IMR-90 (cell line): ENCODE data around the gene GTPBP6. TPM values are rescaled to one million over a fixed set of nuclear protein-coding genes. Genes with fewer than 3 reads are reported as not detected.

Experiments used
- ATAC-seq: fragments of 200-7000 bp; cut with Tn5 transposase; 2 replicates; pipeline ENCODE4 v1.9.1; 2020; ENCODE audit warnings: low read depth, mild to moderate bottlenecking, moderate library complexity
- BruUV-seq: library from RNA; stranded (reverse); fragments of 400-500 nt; replicated peaks from 2 replicates; lab custom pipeline; 2021; lab: Mats Ljungman, UMichigan
- CTCF ChIA-PET: fragments of 300-600 bp; formaldehyde crosslinking; extraction: SDS; loops from one replicate; lab custom pipeline; 2021; ENCODE audit warnings: antibody characterized with exemption; lab: Yijun Ruan, JAX
- POLR2A ChIA-PET: fragments of 300-600 bp; sonication (Branson Sonifier 250); formaldehyde crosslinking; loops from one replicate; lab custom pipeline; 2022; ENCODE audit warnings: antibody characterized with exemption; ENCODE audit not compliant: unreplicated experiment; lab: Charles Lee
- DNase-seq: peaks from one replicate; pipeline ENCODE4 v3.0.0; 2013
- H2AFZ ChIP-seq: replicated peaks from 2 replicates; pipeline ENCODE3; 2013; ENCODE audit warnings: low read length, mild to moderate bottlenecking; ENCODE audit not compliant: poor library complexity
- H2AK5ac ChIP-seq: 2 replicates; pipeline ENCODE4 v1.6.1; 2013; ENCODE audit warnings: low read depth, low read length, inconsistent platforms
- H2AK9ac ChIP-seq: replicated peaks from 2 replicates; pipeline ENCODE3; 2013; ENCODE audit warnings: mild to moderate bottlenecking, low read depth, low read length, moderate library complexity; ENCODE audit not compliant: poor library complexity
- H2BK120ac ChIP-seq: 2 replicates; pipeline ENCODE4 v1.6.1; 2013; ENCODE audit warnings: low read depth, low read length, inconsistent platforms
- H2BK15ac ChIP-seq: 3 replicates; pipeline ENCODE4 v1.6.1; 2013; ENCODE audit warnings: low read depth, low read length, inconsistent platforms
- H2BK20ac ChIP-seq: 2 replicates; pipeline ENCODE4 v1.6.1; 2013; ENCODE audit warnings: low read depth, mild to moderate bottlenecking, inconsistent platforms, low read length, moderate library complexity
- H2BK5ac ChIP-seq: 2 replicates; pipeline ENCODE4 v1.6.1; 2013; ENCODE audit warnings: mild to moderate bottlenecking, low read depth, low read length, inconsistent platforms; ENCODE audit not compliant: poor library complexity, severe bottlenecking
- H3K14ac ChIP-seq: replicated peaks from 2 replicates; pipeline ENCODE4 v1.6.1; 2013; ENCODE audit warnings: low read depth, low read length, inconsistent platforms
- H3K18ac ChIP-seq: 2 replicates; pipeline ENCODE4 v1.6.1; 2013; ENCODE audit warnings: low read depth, low read length, control low read depth
- H3K23ac ChIP-seq: 2 replicates; pipeline ENCODE4 v1.6.1; 2013; ENCODE audit warnings: low read depth, low read length, inconsistent platforms
- H3K27ac ChIP-seq: 2 replicates; pipeline ENCODE4 v1.5.1; 2013; ENCODE audit warnings: mild to moderate bottlenecking, control low read depth, low read length; ENCODE audit not compliant: insufficient read depth
- H3K27me3 ChIP-seq: 2 replicates; pipeline ENCODE4 v1.6.1; 2013; ENCODE audit warnings: low read length; ENCODE audit not compliant: control insufficient read depth, insufficient read depth
- H3K36me3 ChIP-seq: 2 replicates; pipeline ENCODE4 v1.6.1; 2013; ENCODE audit warnings: low read length, mixed read lengths; ENCODE audit not compliant: control insufficient read depth, insufficient read depth
- H3K4ac ChIP-seq: 2 replicates; pipeline ENCODE4 v1.6.1; 2013; ENCODE audit warnings: low read depth, low read length, inconsistent platforms
- H3K4me1 ChIP-seq: 2 replicates; pipeline ENCODE4 v1.6.1; 2013; ENCODE audit warnings: low read length, mixed read lengths; ENCODE audit not compliant: control insufficient read depth, insufficient read depth
- H3K4me2 ChIP-seq: 2 replicates; pipeline ENCODE4 v1.6.1; 2013; ENCODE audit warnings: low read depth, mild to moderate bottlenecking, control low read depth, low read length, moderate library complexity
- H3K4me3 ChIP-seq: 2 replicates; pipeline ENCODE4 v1.5.1; 2013; ENCODE audit warnings: low read depth, mild to moderate bottlenecking, control low read depth, low read length, moderate library complexity; ENCODE audit not compliant: insufficient read depth
- H3K56ac ChIP-seq: 2 replicates; pipeline ENCODE4 v1.6.1; 2013; ENCODE audit warnings: low read length, inconsistent platforms; ENCODE audit not compliant: insufficient read depth; ENCODE audit errors: extremely low read depth
- H3K79me1 ChIP-seq, 2 experiments: 2 replicates each; pipeline ENCODE4 v1.6.1; 2013; ENCODE audit warnings: low read length in 2 of 2, inconsistent platforms in 1 of 2, low read depth in 1 of 2
- H3K9ac ChIP-seq: 2 replicates; pipeline ENCODE4 v1.6.1; 2013; ENCODE audit warnings: low read depth, low read length, control low read depth
- H3K9me1 ChIP-seq: 2 replicates; pipeline ENCODE4 v1.6.1; 2013; ENCODE audit warnings: low read length, inconsistent platforms; ENCODE audit not compliant: insufficient read depth
- H3K9me3 ChIP-seq: 2 replicates; pipeline ENCODE4 v1.6.1; 2013; ENCODE audit warnings: low read length; ENCODE audit not compliant: control insufficient read depth, insufficient read depth
- H4K20me1 ChIP-seq: 2 replicates; pipeline ENCODE4 v1.6.1; 2013; ENCODE audit warnings: low read length, inconsistent platforms; ENCODE audit not compliant: insufficient read depth
- H4K5ac ChIP-seq: 2 replicates; pipeline ENCODE4 v1.6.1; 2013; ENCODE audit warnings: mild to moderate bottlenecking, low read depth, low read length, control low read depth
- H4K8ac ChIP-seq, 2 experiments: 2 replicates each; pipeline ENCODE4 v1.6.1; 2013; ENCODE audit warnings: low read depth in 2 of 2, low read length in 2 of 2, control low read depth in 1 of 2, inconsistent platforms in 1 of 2
- H4K91ac ChIP-seq: 2 replicates; pipeline ENCODE4 v1.6.1; 2013; ENCODE audit warnings: low read depth, low read length, inconsistent platforms; ENCODE audit not compliant: insufficient read depth
- BHLHE40 ChIP-seq: fragments of 150-350 bp; IDR thresholded peaks from 2 replicates; pipeline ENCODE4 v1.6.1; 2016; ENCODE audit warnings: mild to moderate bottlenecking, low read depth, low read length
- CEBPB ChIP-seq: IDR thresholded peaks from 2 replicates; pipeline ENCODE4 v1.6.1; 2012; ENCODE audit warnings: low read depth, low read length, improper control_type of control experiment
- CHD1 ChIP-seq: IDR thresholded peaks from 2 replicates; pipeline ENCODE4 v1.6.1; 2012; ENCODE audit warnings: low read depth, low read length, improper control_type of control experiment
- CTCF ChIP-seq: conservative IDR thresholded peaks from 2 replicates; pipeline ENCODE4 v1.5.1; 2012; ENCODE audit warnings: mild to moderate bottlenecking, low read depth, low read length, improper control_type of control experiment
- ELK1 ChIP-seq: fragments of 150-350 bp; IDR thresholded peaks from 2 replicates; pipeline ENCODE4 v1.6.1; 2016; ENCODE audit warnings: low read depth, mild to moderate bottlenecking, low read length, moderate library complexity, borderline replicate concordance
- FOS ChIP-seq: fragments of 150-350 bp; IDR thresholded peaks from 2 replicates; pipeline ENCODE4 v1.6.1; 2016; ENCODE audit warnings: low read depth, low read length
- MAFK ChIP-seq: IDR thresholded peaks from 2 replicates; pipeline ENCODE4 v1.6.1; 2012; ENCODE audit warnings: low read depth, low read length, improper control_type of control experiment
- MAZ ChIP-seq: IDR thresholded peaks from 2 replicates; pipeline ENCODE4 v1.6.1; 2012; ENCODE audit warnings: low read depth, mild to moderate bottlenecking, low read length, improper control_type of control experiment, moderate library complexity, borderline replicate concordance
- MXI1 ChIP-seq: IDR thresholded peaks from 2 replicates; pipeline ENCODE4 v1.6.1; 2012; ENCODE audit warnings: low read depth, mild to moderate bottlenecking, low read length, moderate library complexity, borderline replicate concordance
- NFE2L2 ChIP-seq: fragments of 150-350 bp; IDR thresholded peaks from 2 replicates; pipeline ENCODE4 v1.6.1; 2016; ENCODE audit warnings: low read depth, mild to moderate bottlenecking, low read length
- POLR2A ChIP-seq: IDR thresholded peaks from 2 replicates; pipeline ENCODE4 v1.6.1; 2012; ENCODE audit warnings: mild to moderate bottlenecking, low read depth, low read length
- RAD21 ChIP-seq: IDR thresholded peaks from 2 replicates; pipeline ENCODE4 v1.6.1; 2012; ENCODE audit warnings: low read length, improper control_type of control experiment
- RCOR1 ChIP-seq: IDR thresholded peaks from 2 replicates; pipeline ENCODE4 v1.6.1; 2012; ENCODE audit warnings: mild to moderate bottlenecking, low read length, improper control_type of control experiment; ENCODE audit not compliant: insufficient replicate concordance
- RFX5 ChIP-seq: IDR thresholded peaks from 2 replicates; pipeline ENCODE4 v1.8.0; 2012; ENCODE audit warnings: low read depth, mild to moderate bottlenecking, low read length, moderate library complexity
- SMC3 ChIP-seq: fragments of 150-350 bp; IDR thresholded peaks from 2 replicates; pipeline ENCODE4 v1.6.1; 2016; ENCODE audit warnings: low read depth, mild to moderate bottlenecking, antibody characterized with exemption, low read length, moderate library complexity
- USF2 ChIP-seq: fragments of 150-350 bp; IDR thresholded peaks from 2 replicates; pipeline ENCODE4 v1.6.1; 2017; ENCODE audit warnings: mild to moderate bottlenecking, antibody characterized with exemption, low read length, low read depth
- WGBS, 2 experiments: methylation state at CpG; one replicate each; pipeline versions ENCODE4 v1.1.5 to v1.1.7; 2013; ENCODE audit warnings: missing lambda C conversion rate in 2 of 2; ENCODE audit not compliant: insufficient read length in 1 of 2; ENCODE audit errors: extremely low coverage in 2 of 2; 5-methylcytosine and 5-hydroxymethylcytosine counted together
- dilution Hi-C: fragments of 300-500 bp; cut with HindIII; formaldehyde crosslinking; loops from one replicate; pipeline ENCODE4 v1.14.3; 2018; ENCODE audit warnings: low sequenced_read_pairs; ENCODE audit not compliant: unreplicated experiment
- in situ Hi-C: fragments of 300-500 bp; cut with MboI; formaldehyde crosslinking; loops from 3 replicates; pipeline ENCODE4 v1.14.3; 2019; ENCODE audit warnings: low sequenced_read_pairs, inconsistent platforms, mixed read lengths
- intact Hi-C: fragments of 100-400 bp; cut with micrococcal nuclease; formaldehyde crosslinking; loops from 2 replicates; pipeline ENCODE4 v1.10.0; 2022
- polyA plus RNA-seq, 3 experiments: library from polyadenylated mRNA; depleted of rRNA; stranded (reverse); fragments of >200 nt; gene quantifications; 2 replicates each; pipeline ENCODE4 v1.2.3, GENCODE V29; 2012; ENCODE audit warnings: low replicate concordance in 1 of 3
- total RNA-seq: library from RNA; depleted of rRNA; stranded (reverse); fragments of >200 nt; gene quantifications from 2 replicates; pipeline ENCODE4 v1.2.3, GENCODE V29; 2012

Gene GTPBP6
- total and polyA plus RNA-seq, 2 of the 4 experiments (the other 2 are of a cell fraction) = 24.0 to 31.6 TPM

- H3K9me3 ChIP-seq = peaks cover 25% of the 10 kb centered on the region
- peaks cover 14% of the 10 kb centered on the region; the same call in 1 of the 2 replicates for H3K36me3 ChIP-seq
- no peak overlapping the region for H3K4me3 ChIP-seq
- H3K27me3 ChIP-seq = no peaks in the 10 kb centered on the region
- dilution Hi-C loops (no loop called here), intact Hi-C loops (no loop called here), in situ Hi-C loops (no loop called here)
- H2BK5ac ChIP-seq = no peak overlapping the region
- H2AK5ac ChIP-seq = no peak overlapping the region
- WGBS, 2 experiments = 96% methylated on average over 11 of the region's 49 CpGs; no CpG with 5 or more reads in 1 of the 2 experiments
- H3K23ac ChIP-seq = no peak overlapping the region
- H3K27ac ChIP-seq = no peak overlapping the region
- H4K8ac ChIP-seq = no peak overlapping the region
- no peaks in the 10 kb centered on the region for H3K4me1 ChIP-seq
- no peak overlapping the region for H2BK120ac ChIP-seq
- H3K9me1 ChIP-seq = no peaks in the 10 kb centered on the region
- H2BK20ac ChIP-seq = no peak overlapping the region
- H3K18ac ChIP-seq = no peak overlapping the region
- CTCF ChIA-PET = no interaction called here
- TF ChIP-seq CHD1 = no peak
- TF ChIP-seq MAZ = no peak
- TF ChIP-seq BHLHE40 = no peak
- no peak for TF ChIP-seq RCOR1
- no peak for TF ChIP-seq CTCF
- TF ChIP-seq NFE2L2 = no peak
- TF ChIP-seq SMC3 = no peak
- TF ChIP-seq MAFK = no peak
- TF ChIP-seq MXI1 = no peak
- TF ChIP-seq ELK1 = no peak
- no peak for TF ChIP-seq CEBPB
- TF ChIP-seq RFX5 = no peak
- no peak for TF ChIP-seq POLR2A
- no peak for TF ChIP-seq RAD21
- no peak for TF ChIP-seq FOS
- no peak for TF ChIP-seq USF2
- no peak overlapping the region for H3K56ac ChIP-seq
- H3K4me2 ChIP-seq = no peak overlapping the region
- H2AFZ ChIP-seq = no peak overlapping the region
- peaks cover 0 to 5% of the 10 kb centered on the region in 2 experiments; a peak in 1 of 4 replicates for H3K79me1 ChIP-seq
- POLR2A ChIA-PET = no interaction called here
- no TSS peak for BruUV-seq
- H3K14ac ChIP-seq = no peak overlapping the region
- no peaks in the 10 kb centered on the region; the same call in 1 of the 2 replicates for H4K20me1 ChIP-seq
- ATAC-seq = no peak
- H3K4ac ChIP-seq = no peak overlapping the region
- H3K9ac ChIP-seq = no peak overlapping the region
- no peak overlapping the region for H2AK9ac ChIP-seq
- no peak overlapping the region for H4K5ac ChIP-seq
- no peak overlapping the region for H4K91ac ChIP-seq
- no peak for DNase-seq
- H2BK15ac ChIP-seq = no peak overlapping the region
Measured at GRCh38 chrX:358651-359143, 40.1 kb upstream of the GTPBP6 start.
